Measurements from ENCODE around the gene IRX4.

The IRX4 gene

GRCh38 chr5:1889321-1890065, 6.8 kb upstream of the IRX4 start:
- DNase-seq = no peak

- no peak for DNase-seq
Measured at GRCh38 chr5:1888541-1889251, 6.0 kb upstream of the IRX4 start.

GRCh38 chr5:1887588-1888360, 5.0 kb upstream of the IRX4 start:
- DNase-seq = no peak

- DNase-seq = no peak
Measured at GRCh38 chr5:1886846-1887587, 4.3 kb upstream of the IRX4 start.

DNA sequence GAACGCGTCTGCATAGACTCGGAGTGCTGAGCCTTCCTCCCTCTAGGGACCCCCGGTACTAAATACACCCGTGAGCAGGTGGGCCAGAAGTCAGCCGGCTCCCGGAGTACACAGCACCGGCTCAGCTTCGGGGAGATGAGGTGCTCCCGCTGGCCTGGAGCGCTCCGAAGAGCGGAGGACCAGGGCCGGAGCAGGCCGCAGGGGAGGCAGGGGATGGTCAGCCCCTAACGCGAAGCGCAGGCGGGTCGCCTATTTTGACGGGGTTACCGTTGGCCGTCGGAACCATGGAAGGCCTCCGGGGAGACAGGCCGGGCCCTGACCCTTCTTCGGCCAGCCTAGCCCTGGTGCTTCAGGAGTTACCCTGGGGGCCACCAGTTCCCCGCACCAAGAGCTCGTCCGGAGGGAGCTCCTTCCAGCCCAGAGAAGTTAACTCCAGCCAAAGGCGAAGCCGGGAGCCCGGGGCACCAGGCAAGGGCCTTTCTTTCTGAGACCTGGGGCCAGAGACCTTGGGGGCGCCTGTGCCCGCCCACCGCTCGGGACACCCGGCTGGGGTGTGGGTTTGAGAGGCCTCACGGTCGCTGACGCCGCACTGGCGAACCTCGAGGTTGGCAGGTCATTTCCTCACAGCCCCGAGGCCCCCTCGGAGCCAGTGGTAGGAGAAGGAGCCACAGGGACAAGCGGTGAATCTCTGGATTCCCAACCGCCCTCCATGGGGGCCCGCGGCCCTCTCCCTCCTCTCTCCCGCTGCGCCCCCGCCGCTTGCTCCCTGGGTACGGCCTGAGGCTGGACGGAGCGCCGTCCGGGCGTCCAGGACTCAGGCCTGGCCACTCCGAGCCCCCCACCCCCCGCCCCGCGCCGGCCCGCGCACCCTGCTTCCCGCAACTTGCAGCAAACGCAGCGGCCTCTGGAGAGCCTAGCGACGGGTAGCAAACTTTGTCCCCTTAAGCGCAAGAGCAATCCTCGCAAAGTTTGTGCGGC, 3.4 kb upstream of the IRX4 start:
- no peak for DNase-seq

DNA sequence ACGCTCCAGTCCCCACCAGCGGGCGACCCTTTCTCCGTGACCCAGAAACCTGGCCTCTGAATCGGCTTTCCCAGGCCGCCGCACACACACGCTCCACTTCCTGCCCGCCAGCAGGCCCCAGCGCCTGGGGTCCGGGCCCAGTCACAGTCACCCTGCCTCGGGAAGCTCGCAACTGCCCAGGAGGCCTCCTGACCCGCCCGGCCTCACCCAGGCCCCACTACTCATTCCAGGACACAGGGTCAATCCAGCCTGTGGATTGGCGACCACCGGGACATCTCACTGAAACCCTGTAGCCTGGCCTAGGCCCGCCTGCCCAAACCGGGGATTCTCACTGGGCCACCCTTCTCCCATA, 2.7 kb upstream of the IRX4 start:
- no peak for DNase-seq

- DNase-seq = no peak
Measured at GRCh38 chr5:1884678-1885403, 2.1 kb upstream of the IRX4 start.

DNA sequence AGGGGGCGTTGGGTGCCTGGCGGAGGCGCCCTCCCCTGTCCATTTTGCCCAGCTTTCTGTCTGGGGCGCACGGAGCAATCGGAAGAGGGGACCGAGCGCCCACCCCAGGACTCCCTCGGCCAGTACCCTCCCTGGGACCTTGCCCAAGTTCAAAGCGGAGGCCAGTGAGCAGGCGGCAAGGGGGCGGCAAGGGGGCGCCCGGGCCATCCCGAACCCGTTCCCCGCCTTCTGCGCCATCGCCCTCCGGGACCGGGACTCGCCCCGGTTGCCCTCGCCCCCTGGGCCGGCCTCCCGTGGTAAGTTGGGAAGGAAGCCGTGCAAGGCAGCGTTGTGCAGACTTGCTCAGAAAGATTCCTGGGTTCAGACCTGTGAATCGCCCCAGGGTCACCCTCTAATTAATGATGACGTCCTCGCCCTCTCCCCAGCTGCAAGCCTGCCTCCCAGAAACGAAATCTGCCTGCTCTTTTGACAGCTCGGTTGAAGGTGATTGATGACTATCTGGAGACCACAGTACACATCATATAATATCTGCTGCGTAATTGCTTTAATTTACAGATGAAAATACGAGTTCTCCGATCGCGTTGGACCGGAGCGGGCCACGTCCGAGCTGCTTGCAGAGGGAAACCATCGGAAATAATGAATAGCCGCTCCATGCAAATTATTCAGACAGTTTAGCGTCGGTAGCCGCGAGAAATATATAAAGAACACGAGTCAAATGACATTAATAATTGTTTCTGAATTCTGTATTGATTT, 1.4 kb upstream of the IRX4 start:
- no peak for DNase-seq

DNA sequence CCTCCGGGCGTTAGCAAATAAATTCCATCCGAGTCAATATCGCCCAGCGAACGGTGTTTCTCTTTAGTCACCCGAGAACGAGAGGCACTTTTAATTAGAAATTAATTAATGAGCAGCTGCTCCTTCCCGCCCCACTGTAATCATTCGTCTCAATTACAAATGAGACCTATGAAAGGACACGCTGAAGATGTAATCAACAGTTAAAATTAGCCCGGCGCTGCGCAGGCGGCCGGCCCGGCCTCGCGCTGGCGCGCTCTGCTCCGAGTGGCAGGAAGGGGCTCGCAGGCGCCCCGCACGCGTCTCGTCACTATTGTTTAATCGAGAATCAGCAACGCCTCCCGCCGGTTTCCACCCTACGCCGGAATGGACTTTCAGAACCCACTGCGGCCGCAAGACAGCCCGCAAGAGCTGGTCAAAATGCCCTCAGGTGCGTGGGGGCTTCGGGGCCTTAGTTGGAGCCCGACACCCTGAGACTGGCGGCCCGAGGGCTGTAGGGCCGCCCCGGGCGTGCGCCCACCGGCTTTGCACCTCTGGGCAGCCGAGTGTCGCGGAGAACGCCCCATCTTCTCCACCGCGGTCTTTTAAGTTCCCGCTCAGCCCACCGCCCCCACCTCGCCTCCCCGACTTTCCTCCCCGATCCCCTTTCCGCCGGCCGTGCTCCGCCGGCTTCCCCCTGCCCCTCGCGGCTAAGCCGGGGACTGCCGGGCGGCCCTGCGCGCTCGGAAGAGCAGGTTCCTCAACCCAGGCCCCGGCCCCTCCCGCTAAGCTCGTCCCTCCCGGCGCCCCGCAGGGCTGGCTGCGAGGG, 597 bp upstream of the IRX4 start:
- DNase-seq = no peak

GRCh38 chr5:1881731-1882336, 891 bp downstream of the IRX4 start:
- DNase-seq = no peak

DNA sequence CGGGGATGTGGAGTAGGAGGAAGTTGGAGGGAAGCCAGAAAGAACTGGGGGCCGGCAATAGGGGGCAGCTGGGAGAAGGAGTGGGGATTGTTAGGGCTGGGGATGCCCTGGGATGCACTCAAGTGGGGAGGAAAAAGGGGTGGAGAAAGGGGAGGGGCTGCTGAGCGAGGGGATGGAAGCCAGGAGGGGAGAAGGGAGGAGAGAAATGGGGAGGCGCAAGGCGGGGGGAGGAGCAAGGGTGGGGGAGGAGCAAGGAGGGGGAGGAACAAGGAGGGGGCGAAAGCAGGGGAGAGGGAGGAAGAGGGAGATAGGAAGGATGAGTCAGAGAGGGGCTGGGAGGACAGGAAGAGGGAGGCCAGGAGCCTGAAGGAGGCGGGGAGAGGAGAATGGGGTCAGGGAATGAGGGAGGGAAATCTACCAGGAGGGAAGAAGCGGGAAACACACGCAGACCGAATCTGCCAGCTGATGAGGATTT, 1.6 kb downstream of the IRX4 start:
- DNase-seq = no peak

GRCh38 chr5:1880377-1881025, 2.2 kb downstream of the IRX4 start:
- no peak for DNase-seq

GRCh38 chr5:1879292-1880263, 3.1 kb downstream of the IRX4 start:
- no peak for DNase-seq

DNA sequence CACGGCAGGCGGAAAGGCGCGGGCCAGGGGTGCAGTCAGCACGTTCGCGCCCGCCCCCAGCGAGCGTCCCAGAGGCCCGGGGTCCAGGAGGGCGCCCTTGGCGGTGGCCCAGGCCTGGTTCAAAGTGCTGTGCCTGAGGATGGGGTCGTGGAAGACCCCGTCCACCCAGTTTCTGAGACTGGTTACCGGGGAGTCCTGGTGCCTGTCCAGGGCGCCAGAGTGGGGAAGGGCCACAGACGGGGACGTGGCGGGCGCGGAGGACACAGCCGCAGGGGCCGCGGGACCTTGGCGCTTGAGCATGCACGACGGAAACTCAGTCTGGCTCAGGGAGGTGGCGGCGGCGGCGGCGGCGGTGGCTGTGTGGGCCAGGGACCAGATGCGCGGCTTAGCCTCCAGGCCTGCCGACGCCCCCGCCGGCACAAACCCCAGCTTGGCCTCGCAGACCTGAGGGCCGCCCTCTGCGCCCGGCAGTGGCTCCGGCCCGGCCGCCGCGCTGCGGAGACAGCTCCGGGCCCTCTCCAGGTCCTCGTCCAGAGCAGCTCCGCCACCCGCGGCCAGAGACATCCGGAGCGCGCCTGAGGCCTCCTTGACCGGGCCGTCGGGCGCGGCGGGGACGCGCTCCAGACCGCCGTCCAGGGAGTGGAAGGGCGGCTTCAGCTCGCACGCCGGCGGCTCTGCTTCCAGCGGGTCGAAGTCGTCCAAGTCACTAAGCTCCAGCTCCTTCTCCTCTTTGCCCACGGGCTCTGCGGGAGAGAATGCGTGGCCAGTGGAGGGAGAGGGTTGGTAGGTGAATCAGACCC, 4.5 kb downstream of the IRX4 start:
- DNase-seq = no peak

DNA sequence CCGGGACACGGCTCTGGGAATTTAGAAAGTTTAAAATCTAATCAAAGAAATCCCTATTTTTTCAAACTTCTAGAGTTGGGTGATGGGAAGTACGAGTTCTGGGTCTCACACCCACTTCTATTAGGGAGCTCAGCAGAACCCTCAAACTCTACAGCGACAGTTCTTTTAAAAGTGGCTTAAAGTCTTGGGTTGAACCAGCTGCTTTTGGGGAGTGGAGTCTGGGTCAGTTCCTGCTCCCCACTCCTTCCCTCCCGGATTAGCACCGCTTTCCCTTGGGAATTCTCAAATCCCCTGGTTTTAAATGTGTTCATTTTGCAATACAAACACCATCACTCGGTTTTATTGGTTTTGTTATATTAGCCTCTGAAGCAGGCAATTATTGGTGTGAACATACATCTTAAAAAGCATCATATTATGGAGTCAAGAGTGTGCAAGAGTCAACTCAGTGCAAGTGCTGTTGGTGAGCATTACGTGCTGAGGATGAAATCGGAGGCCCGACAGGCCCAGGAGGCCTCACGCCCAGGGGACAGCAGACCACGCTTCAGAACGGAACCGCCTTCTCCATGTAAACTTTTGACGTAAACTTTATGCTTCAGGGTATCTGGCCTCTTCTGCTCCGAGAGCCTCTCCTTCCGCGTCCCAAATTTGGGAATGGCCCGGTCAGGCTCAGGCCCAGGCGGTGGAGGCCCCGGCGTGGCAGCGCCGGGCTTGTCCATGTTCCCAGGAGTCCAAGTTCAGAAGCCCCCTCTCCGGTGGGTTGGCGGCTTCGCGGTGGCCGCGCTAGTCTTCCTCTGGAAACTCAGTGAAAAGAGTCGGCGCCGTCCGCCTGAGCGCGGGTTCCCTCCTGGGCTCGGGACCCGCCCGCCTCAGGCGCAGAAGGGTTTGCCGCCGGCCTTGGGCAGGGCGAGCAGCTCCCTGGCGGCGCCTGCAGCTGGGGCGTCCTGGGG, 5.3 kb downstream of the IRX4 start:
- DNase-seq = no peak
